Erythroblast (primary cell): ENCODE results near the gene PLXNC1.

ENCODE experiments used
- GATA1 ChIP-seq: IDR thresholded peaks from 2 replicates; pipeline ENCODE4 v1.6.1; 2011; ENCODE audit warnings: low read depth, mild to moderate bottlenecking, control low read depth, low read length, moderate library complexity
- POLR2A ChIP-seq: IDR thresholded peaks from 2 replicates; pipeline ENCODE4 v1.6.1; 2011; ENCODE audit warnings: mild to moderate bottlenecking, low read length

DNA sequence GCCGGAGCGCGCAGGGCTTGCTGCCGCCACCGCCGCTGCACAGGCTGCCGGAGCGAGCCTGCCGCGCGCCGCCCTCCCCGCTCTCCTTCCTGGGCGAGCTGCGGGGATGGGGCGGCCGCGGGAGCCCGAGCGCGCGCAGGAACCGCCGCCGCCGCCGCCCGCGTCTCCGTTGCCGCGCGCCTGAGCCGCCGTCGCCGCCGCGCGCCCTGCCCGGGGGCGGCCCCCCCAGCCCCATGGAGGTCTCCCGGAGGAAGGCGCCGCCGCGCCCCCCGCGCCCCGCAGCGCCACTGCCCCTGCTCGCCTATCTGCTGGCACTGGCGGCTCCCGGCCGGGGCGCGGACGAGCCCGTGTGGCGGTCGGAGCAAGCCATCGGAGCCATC, 352 bp downstream of the PLXNC1 start:
- TF ChIP-seq POLR2A (no peak), GATA1 (no peak)
